Stimulated activated naive CD4-positive, alpha-beta T cell (primary cell): ENCODE results near the gene ALLC.
"Not testable (repeated sequence)": the region's sequence is repeated elsewhere in the genome, so short reads cannot be mapped to it uniquely, and the experiment has no call there.

Source experiments
- DNase-seq, 6 experiments: peaks; one replicate each; lab custom pipeline; 2025; lab: John Stamatoyannopoulos, UW

Gene ALLC

GRCh38 chr2:3626118-3626811 is 31.7 kb upstream of the ALLC start:
- no peak for DNase-seq

GRCh38 chr2:3626812-3627499 is 31.0 kb upstream of the ALLC start:
- DNase-seq = no peak

- no peak for DNase-seq
These were observed 30.4 kb upstream of the ALLC start for GRCh38 chr2:3627500-3628100.

- no peak for DNase-seq
These were observed 29.7 kb upstream of the ALLC start for GRCh38 chr2:3628241-3628679.

GRCh38 chr2:3628800-3629199 is 29.2 kb upstream of the ALLC start:
- DNase-seq = no peak

GRCh38 chr2:3630631-3631030 is 27.4 kb upstream of the ALLC start:
- DNase-seq = no peak

GRCh38 chr2:3631161-3631850 is 26.7 kb upstream of the ALLC start:
- no peak for DNase-seq

- no peak for DNase-seq
These were observed 25.9 kb upstream of the ALLC start for GRCh38 chr2:3631851-3632659.

GRCh38 chr2:3633089-3633981 is 24.7 kb upstream of the ALLC start:
- DNase-seq = no peak

GRCh38 chr2:3633982-3634595 is 23.9 kb upstream of the ALLC start:
- no peak for DNase-seq

GRCh38 chr2:3634596-3635121 is 23.3 kb upstream of the ALLC start:
- no peak for DNase-seq

- DNase-seq = no peak
These were observed 22.6 kb upstream of the ALLC start for GRCh38 chr2:3635171-3635974.

GRCh38 chr2:3635975-3636327 is 22.0 kb upstream of the ALLC start:
- DNase-seq = not testable (repeated sequence)

GRCh38 chr2:3636586-3637310 is 21.3 kb upstream of the ALLC start:
- no peak for DNase-seq

GRCh38 chr2:3637311-3637675 is 20.7 kb upstream of the ALLC start:
- no peak for DNase-seq

- no peak for DNase-seq
These were observed 20.1 kb upstream of the ALLC start for GRCh38 chr2:3637692-3638455.

- no peak for DNase-seq
These were observed 19.6 kb upstream of the ALLC start for GRCh38 chr2:3638456-3638810.

GRCh38 chr2:3639015-3639630 is 18.9 kb upstream of the ALLC start:
- no peak for DNase-seq
